Neural cell (in vitro differentiated cells): ENCODE measurements around the gene C11orf21.

ENCODE experiments used
- EZH2 ChIP-seq: fragments of 200-600, 300-800 bp; shearing (Covaris generic), sonication (generic); IDR thresholded peaks from 2 replicates; pipeline ENCODE4 v1.6.1; 2014; ENCODE audit warnings: antibody characterized with exemption, low read length, borderline replicate concordance, mild to moderate bottlenecking; ENCODE audit not compliant: insufficient read depth, poor library complexity, severe bottlenecking
- POLR2AphosphoS5 ChIP-seq: IDR thresholded peaks from 2 replicates; pipeline ENCODE4 v1.6.1; 2012
- REST ChIP-seq: IDR thresholded peaks from 2 replicates; pipeline ENCODE4 v1.6.1; 2012; ENCODE audit warnings: borderline replicate concordance
- TF ChIP-seq, protein P1 (sequence below): fragments of 450-650 bp; IDR thresholded peaks from 2 replicates; pipeline ENCODE4 v1.5.1; 2014; ENCODE audit warnings: antibody characterized with exemption, mild to moderate bottlenecking, moderate library complexity; ENCODE audit not compliant: poor library complexity, severe bottlenecking

- TF ChIP-seq REST (no peak), EZH2 (no peak), POLR2AphosphoS5 (no peak)
- TF ChIP-seq, protein P1, sequence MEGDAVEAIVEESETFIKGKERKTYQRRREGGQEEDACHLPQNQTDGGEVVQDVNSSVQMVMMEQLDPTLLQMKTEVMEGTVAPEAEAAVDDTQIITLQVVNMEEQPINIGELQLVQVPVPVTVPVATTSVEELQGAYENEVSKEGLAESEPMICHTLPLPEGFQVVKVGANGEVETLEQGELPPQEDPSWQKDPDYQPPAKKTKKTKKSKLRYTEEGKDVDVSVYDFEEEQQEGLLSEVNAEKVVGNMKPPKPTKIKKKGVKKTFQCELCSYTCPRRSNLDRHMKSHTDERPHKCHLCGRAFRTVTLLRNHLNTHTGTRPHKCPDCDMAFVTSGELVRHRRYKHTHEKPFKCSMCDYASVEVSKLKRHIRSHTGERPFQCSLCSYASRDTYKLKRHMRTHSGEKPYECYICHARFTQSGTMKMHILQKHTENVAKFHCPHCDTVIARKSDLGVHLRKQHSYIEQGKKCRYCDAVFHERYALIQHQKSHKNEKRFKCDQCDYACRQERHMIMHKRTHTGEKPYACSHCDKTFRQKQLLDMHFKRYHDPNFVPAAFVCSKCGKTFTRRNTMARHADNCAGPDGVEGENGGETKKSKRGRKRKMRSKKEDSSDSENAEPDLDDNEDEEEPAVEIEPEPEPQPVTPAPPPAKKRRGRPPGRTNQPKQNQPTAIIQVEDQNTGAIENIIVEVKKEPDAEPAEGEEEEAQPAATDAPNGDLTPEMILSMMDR: no peak
Measured at GRCh38 chr11:2265854-2266585, 35.7 kb downstream of the C11orf21 start.
